GM21723 (cell line): Measurements from ENCODE around the gene PPP2R3B.
"Not testable (repeated sequence)": the region's sequence is repeated elsewhere in the genome, so short reads cannot be mapped to it uniquely, and the experiment has no call there.

Experiments
- ATAC-seq: cut with Tn5 transposase; IDR thresholded peaks from one replicate; pipeline ENCODE4 v1.9.1; 2021; ENCODE audit warnings: mild to moderate bottlenecking, moderate library complexity; ENCODE audit not compliant: unreplicated experiment

PPP2R3B gene

GRCh38 chrX:324664-325063 lies 62.0 kb downstream of the PPP2R3B start:
- not testable (repeated sequence) for ATAC-seq

- ATAC-seq: peak; percentile 57
These were observed 62.7 kb downstream of the PPP2R3B start for GRCh38 chrX:323721-324628.

GRCh38 chrX:320126-320783 lies 66.5 kb downstream of the PPP2R3B start:
- no peak for ATAC-seq

- ATAC-seq: no peak
These were observed 67.1 kb downstream of the PPP2R3B start for GRCh38 chrX:319579-320125.

GRCh38 chrX:318739-319578 lies 67.7 kb downstream of the PPP2R3B start, which contains the start of gene GTPBP6:
GTPBP6 (minus strand) TSS chrX:318796; CDS start chrX:318787, 9 bp downstream.
- peak; percentile 81 for ATAC-seq

GRCh38 chrX:318068-318738 lies 68.5 kb downstream of the PPP2R3B start:
- ATAC-seq: peak; percentile 56

- ATAC-seq: no peak
These were observed 69.2 kb downstream of the PPP2R3B start for GRCh38 chrX:317424-318067.

- ATAC-seq: no peak
These were observed 70.1 kb downstream of the PPP2R3B start for GRCh38 chrX:316351-317325.

GRCh38 chrX:314781-315595 lies 71.7 kb downstream of the PPP2R3B start:
- no peak for ATAC-seq

- no peak for ATAC-seq
These were observed 72.7 kb downstream of the PPP2R3B start for GRCh38 chrX:314049-314448.

- no peak for ATAC-seq
These were observed 73.2 kb downstream of the PPP2R3B start for GRCh38 chrX:313546-313945.

- no peak for ATAC-seq
These were observed 73.9 kb downstream of the PPP2R3B start for GRCh38 chrX:312621-313331.

- ATAC-seq: no peak
These were observed 75.3 kb downstream of the PPP2R3B start for GRCh38 chrX:311156-312129.

- no peak for ATAC-seq
These were observed 76.0 kb downstream of the PPP2R3B start for GRCh38 chrX:310621-311155.

GRCh38 chrX:308821-309520 lies 77.7 kb downstream of the PPP2R3B start:
- no peak for ATAC-seq
